Measurements from ENCODE around the gene FARP2. TPM values are rescaled to one million over a fixed set of nuclear protein-coding genes. Genes with fewer than 3 reads are reported as not detected.

FARP2 gene
- total and polyA plus RNA-seq, 10 of the 15 experiments (the other 5 are each of a cell fraction or from before 2014, with no cell fraction given): 5.5 to 67.5 (median 36.8) TPM

DNA sequence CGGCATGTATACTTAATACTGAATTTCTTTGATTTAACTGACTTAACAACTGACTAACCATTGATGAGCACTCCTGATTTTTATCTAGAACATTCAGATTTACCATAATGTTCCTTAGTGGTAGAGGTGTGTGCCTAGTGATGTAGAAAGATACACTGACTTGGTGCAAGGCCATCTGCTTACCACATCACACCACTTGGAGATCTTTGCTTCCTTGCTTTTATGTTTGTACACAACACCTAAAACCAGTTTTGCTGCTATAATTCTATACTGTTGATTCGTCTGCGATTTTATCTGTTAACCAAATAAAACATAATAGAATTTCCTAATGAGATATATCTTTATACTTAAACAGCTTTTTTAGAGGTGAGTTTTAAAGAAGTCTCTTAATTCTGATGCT is 3.9 kb upstream of the FARP2 start:
- intact Hi-C loops (cut with micrococcal nuclease; ENCODE audit: unreplicated experiment) (loop anchor here (10.0 kb wide), 1 partner anchor 263 kb away; no protein-coding TSS in a partner anchor), in situ Hi-C loops (cut with MboI) (loop anchor here (5.0 kb wide), 1 partner anchor 525 kb away; no protein-coding TSS in a partner anchor)
- Histone ChIP-seq H3K36me3 (ENCODE audit: control insufficient read depth in 2 of 2, insufficient read depth in 2 of 2, low read length in 1 of 2) (peaks cover 13 to 33% of the 10 kb centered on the region in 2 experiments), H3K27me3 (replicated peaks in 1 of 2; ENCODE audit: control insufficient read depth in 2 of 2, insufficient read depth in 2 of 2, low read length in 1 of 2) (no peaks in the 10 kb centered on the region), H3K9me3 (replicated peaks; ENCODE audit: control insufficient read depth, insufficient read depth, low read length) (no peaks in the 10 kb centered on the region), H2AFZ (ENCODE audit: control insufficient read depth, low read depth, low read length) (no peak overlapping the region), H3K9ac (ENCODE audit: control insufficient read depth, insufficient read depth, low read length) (no peak overlapping the region), H3K4me2 (ENCODE audit: control insufficient read depth, insufficient read depth) (no peak overlapping the region), H3K4me1 (ENCODE audit: control insufficient read depth, insufficient read depth, low read length) (no peaks in the 10 kb centered on the region; the same call in 1 of the 2 replicates), H4K20me1 (ENCODE audit: control insufficient read depth, insufficient read depth) (no peaks in the 10 kb centered on the region), H3K79me2 (ENCODE audit: control insufficient read depth, insufficient read depth, low read length) (peaks cover 11% of the 10 kb centered on the region), H3K4me3 (no peak overlapping the region), H3K27ac (ENCODE audit: control insufficient read depth, insufficient read depth) (no peak overlapping the region; the same call in 1 of the 2 replicates)
- no peak for TF ChIP-seq E2F8 (IDR thresholded peaks at IDR 0.05; ENCODE audit: low read depth, partially characterized antibody)
- TF ChIP-seq NR2F1 (conservative IDR thresholded peaks at IDR 0.05): no peak
- no TSS peak for BruUV-seq (replicated peaks)
- SMC1A ChIA-PET (ENCODE audit: uncharacterized antibody, unreplicated experiment): interaction anchor here (1.0 to 1.1 kb wide), 2 partner anchors 38 to 40 kb away, joined by 3 to 4 read pairs; no protein-coding TSS in a partner anchor
- ATAC-seq (no peak), DNase-seq (ENCODE audit: low read depth, low spot score) (no peak), FAIRE-seq (no peak)
- 83% methylated on average over 3 of the region's 3 CpGs for WGBS (ENCODE audit: insufficient coverage, insufficient replicate concordance, low lambda C conversion rate, missing lambda C conversion rate)
- RAD21 ChIA-PET (ENCODE audit: unreplicated experiment): no interaction called here
- CTCF ChIA-PET: interaction anchor here (1.6 kb wide), 1 partner anchor 40 kb away, joined by 7 read pairs; no protein-coding TSS in a partner anchor
- POLR2A ChIA-PET: interaction anchor here (0.7 kb wide), 1 partner anchor 534 kb away, joined by 3 read pairs; no protein-coding TSS in a partner anchor

Data from GM12878 (cell line).